Right atrium auricular region (tissue), 2 donors: ENCODE data around the gene NR2E1. TPM values are rescaled to one million over a fixed set of nuclear protein-coding genes. Genes with fewer than 3 reads are reported as not detected.

ENCODE experiments used
- DNase-seq: peaks from one replicate; pipeline ENCODE4 v3.0.0-alpha.2; 2019; ENCODE audit warnings: low spot score
- H3K27ac ChIP-seq, 2 donors: fragments of 200-600 bp; sonication (generic); 1 replicate in 1 of 2; 2 replicates in 1 of 2; pipeline ENCODE4 v1.5.1; 2016 to 2019
- H3K27me3 ChIP-seq, 2 donors: fragments of 200-600 bp; sonication (generic); one replicate each; pipeline versions ENCODE4 v1.5.1 to v1.6.0; 2017 to 2019
- H3K36me3 ChIP-seq: fragments of 200-600 bp; sonication (generic); one replicate; pipeline ENCODE4 v1.5.1; 2016
- H3K4me1 ChIP-seq, 2 donors: fragments of 200-600 bp; sonication (generic); one replicate each; pipeline versions ENCODE4 v1.5.1 to v1.6.0; 2017 to 2019
- H3K4me3 ChIP-seq, 2 donors: fragments of 200-600 bp; sonication (generic); 1 replicate in 1 of 2; 2 replicates in 1 of 2; pipeline ENCODE4 v1.5.1; 2017 to 2019; ENCODE audit warnings: mild to moderate bottlenecking in 1 of 2, moderate library complexity in 1 of 2
- H3K9me3 ChIP-seq, 2 donors: fragments of 200-600 bp; sonication (generic); one replicate each; pipeline ENCODE4 v1.5.1; 2019
- total RNA-seq, 2 donors: library from RNA; depleted of rRNA; stranded (reverse); fragments of >200 nt; gene quantifications; one replicate each; pipeline ENCODE4 v1.1.0, GENCODE V29; 2016
- TF ChIP-seq, protein P1 (sequence below), 2 donors: fragments of 200-600 bp; sonication (generic); IDR thresholded peaks; one replicate each; pipeline ENCODE4 v1.5.1; 2019; ENCODE audit warnings: antibody characterized with exemption in 2 of 2

The NR2E1 gene
- total RNA-seq, 2 donors from 2014 or later = not detected

DNA sequence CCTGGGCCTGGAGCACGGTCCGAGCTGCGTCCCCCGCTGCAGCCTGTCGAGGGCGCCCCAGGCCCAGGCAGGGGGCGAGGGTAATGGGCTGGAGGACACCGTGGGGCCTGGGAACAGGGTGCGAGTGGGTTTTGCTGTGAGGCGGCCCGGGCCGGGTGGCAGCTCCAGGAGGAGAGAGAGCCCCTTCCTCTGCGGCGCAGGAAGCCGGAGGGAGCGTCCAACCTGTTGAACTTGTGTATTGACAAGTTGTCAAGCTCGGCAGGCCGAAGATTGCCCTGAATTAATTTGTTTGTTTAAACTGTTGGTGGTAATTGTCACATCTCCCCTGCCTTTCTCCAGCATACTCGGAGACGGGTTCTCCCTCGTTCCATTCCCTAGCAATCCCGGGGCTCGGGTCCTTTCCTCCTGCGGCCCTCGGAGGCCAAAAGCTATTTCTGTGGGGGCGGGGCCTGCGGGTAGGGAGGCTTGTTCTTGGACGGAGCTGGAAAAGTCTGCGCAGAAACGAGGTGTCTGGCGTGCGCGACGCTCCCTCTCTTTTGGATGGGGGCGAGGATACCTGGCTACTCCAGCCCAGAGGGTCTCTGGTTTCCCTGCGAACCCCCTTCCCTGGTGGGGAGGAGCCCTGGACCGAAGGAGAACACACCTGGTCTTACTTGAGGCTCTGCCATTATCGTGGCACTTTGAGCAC, 9.9 kb downstream of the NR2E1 start:
- Histone ChIP-seq H3K4me3 (peak overlapping the region in 1 of 2 donors; percentile 24), H3K9me3 (no peaks in the 10 kb centered on the region), H3K36me3 (no peaks in the 10 kb centered on the region), H3K27me3 (peaks cover 43 to 44% of the 10 kb centered on the region in 2 donors), H3K4me1 (peaks cover 0 to 28% of the 10 kb centered on the region in 2 donors), H3K27ac (no peak overlapping the region)
- no peak for DNase-seq
- TF ChIP-seq, protein P1, sequence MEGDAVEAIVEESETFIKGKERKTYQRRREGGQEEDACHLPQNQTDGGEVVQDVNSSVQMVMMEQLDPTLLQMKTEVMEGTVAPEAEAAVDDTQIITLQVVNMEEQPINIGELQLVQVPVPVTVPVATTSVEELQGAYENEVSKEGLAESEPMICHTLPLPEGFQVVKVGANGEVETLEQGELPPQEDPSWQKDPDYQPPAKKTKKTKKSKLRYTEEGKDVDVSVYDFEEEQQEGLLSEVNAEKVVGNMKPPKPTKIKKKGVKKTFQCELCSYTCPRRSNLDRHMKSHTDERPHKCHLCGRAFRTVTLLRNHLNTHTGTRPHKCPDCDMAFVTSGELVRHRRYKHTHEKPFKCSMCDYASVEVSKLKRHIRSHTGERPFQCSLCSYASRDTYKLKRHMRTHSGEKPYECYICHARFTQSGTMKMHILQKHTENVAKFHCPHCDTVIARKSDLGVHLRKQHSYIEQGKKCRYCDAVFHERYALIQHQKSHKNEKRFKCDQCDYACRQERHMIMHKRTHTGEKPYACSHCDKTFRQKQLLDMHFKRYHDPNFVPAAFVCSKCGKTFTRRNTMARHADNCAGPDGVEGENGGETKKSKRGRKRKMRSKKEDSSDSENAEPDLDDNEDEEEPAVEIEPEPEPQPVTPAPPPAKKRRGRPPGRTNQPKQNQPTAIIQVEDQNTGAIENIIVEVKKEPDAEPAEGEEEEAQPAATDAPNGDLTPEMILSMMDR (IDR thresholded peaks at IDR 0.05) = no peak

DNA sequence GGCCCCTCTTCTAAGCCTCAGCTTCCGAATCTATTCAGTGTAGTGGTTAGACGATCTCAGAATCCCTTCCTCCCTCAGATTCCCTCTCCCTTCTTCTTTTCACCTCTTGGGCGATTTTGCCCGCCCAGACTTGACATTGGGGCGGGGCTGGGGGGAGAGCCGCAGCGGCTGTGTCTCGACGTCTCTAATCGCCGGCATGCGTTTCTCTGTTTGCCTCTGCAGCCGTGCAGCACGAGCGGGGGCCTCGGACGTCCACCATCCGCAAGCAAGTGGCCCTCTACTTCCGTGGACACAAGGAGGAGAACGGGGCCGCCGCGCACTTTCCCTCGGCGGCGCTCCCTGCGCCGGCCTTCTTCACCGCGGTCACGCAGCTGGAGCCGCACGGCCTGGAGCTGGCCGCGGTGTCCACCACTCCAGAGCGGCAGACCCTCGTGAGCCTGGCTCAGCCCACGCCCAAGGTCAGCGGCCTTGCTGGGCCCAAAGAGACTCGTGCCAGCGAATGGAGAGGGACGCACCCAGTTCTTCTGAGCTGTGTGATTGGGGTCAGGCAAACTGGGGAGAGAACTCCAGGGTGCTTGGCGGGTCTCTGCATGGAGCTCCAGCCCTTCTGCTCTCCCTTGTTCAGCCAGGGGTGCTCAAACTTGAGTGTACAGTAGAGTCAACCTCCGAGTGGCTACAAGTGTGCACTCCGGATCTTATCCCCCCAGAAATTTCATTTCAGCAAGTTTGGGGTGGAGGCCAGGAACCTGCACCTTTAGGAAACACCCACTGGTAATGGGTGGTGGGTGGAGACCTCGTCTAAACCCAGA, 10.7 kb downstream of the NR2E1 start:
- Histone ChIP-seq H3K27me3 (peaks cover 37 to 39% of the 10 kb centered on the region in 2 donors), H3K4me1 (peaks cover 0 to 25% of the 10 kb centered on the region in 2 donors), H3K27ac (no peak overlapping the region), H3K9me3 (no peaks in the 10 kb centered on the region), H3K36me3 (no peaks in the 10 kb centered on the region), H3K4me3 (peak overlapping the region in 1 of 2 donors; percentile 24)
- TF ChIP-seq, protein P1 (IDR thresholded peaks at IDR 0.05) = no peak
- no peak for DNase-seq

DNA sequence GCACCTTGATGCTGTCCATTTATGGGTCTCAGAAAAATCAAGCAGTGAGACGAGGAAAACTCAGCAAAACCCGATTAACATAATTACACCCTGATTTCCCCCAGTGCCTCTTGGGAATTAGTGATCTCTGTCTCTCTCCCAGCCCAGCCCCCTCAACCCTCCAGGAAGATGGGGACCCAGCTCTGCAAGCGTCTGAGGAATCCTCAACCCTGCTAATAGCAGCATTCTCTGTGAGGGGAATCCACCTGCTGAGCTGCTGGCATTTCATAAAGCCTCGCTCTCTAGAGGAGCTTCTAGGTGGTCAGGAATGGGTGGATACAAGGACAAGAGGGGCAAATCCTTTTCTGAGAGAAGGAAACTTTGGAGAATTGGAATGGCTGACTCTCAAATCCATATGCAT, 13.9 kb downstream of the NR2E1 start:
- TF ChIP-seq, protein P1 (IDR thresholded peaks at IDR 0.05) = no peak
- H3K4me3 ChIP-seq = no peak overlapping the region
- peaks cover 16 to 21% of the 10 kb centered on the region in 2 donors for H3K27me3 ChIP-seq
- peaks cover 0 to 19% of the 10 kb centered on the region in 2 donors for H3K4me1 ChIP-seq
- no peak for DNase-seq
- H3K9me3 ChIP-seq = no peaks in the 10 kb centered on the region
- H3K27ac ChIP-seq = no peak overlapping the region
- no peaks in the 10 kb centered on the region for H3K36me3 ChIP-seq

DNA sequence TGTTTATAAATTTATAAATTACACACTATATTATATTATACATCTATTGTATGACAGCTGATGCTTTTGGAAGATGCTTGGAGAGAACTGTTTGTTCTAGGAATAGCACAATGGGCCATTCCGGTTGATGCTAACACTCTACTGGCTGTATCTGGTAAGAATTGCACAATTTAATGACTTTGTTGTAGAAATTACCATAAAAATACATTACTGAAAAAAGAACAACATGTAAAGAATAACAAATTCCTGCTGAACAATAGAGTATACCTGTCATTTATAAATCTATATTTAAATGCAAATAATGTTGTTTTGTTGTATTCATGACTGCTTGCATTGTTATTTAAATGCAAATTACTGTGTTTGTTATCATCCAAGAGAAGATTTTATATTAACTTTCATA, 14.4 kb downstream of the NR2E1 start:
- H3K9me3 ChIP-seq = no peaks in the 10 kb centered on the region
- no peak overlapping the region for H3K27ac ChIP-seq
- no peak overlapping the region for H3K4me3 ChIP-seq
- H3K36me3 ChIP-seq = no peaks in the 10 kb centered on the region
- DNase-seq = no peak
- TF ChIP-seq, protein P1 (IDR thresholded peaks at IDR 0.05) = no peak
- peaks cover 0 to 14% of the 10 kb centered on the region in 2 donors for H3K4me1 ChIP-seq
- H3K27me3 ChIP-seq = peaks cover 11 to 15% of the 10 kb centered on the region in 2 donors

DNA sequence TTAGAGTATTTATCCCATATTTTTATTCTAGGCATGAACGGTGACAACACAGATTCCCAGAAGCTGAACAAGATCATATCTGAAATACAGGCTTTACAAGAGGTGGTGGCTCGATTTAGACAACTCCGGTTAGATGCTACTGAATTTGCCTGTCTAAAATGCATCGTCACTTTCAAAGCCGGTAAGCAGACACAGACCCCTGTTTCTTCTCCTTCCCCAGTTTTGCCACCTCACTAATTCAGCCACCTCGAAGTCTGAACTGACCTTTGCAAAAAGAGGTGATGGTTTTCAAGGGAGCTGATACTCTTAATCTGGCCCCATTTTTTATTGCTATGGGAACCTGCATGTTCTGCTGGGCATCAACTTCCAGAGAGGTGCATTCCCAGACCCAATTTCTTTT, 15.0 kb downstream of the NR2E1 start:
- no peak for DNase-seq
- H3K27me3 ChIP-seq = peaks cover 6 to 11% of the 10 kb centered on the region in 2 donors
- TF ChIP-seq, protein P1 (IDR thresholded peaks at IDR 0.05) = no peak
- H3K4me3 ChIP-seq = no peak overlapping the region
- H3K9me3 ChIP-seq = no peaks in the 10 kb centered on the region
- H3K4me1 ChIP-seq = peaks cover 0 to 8% of the 10 kb centered on the region in 2 donors
- no peaks in the 10 kb centered on the region for H3K36me3 ChIP-seq
- H3K27ac ChIP-seq = no peak overlapping the region
